ENCODE data around the gene QPCT. TPM values are rescaled to one million over a fixed set of nuclear protein-coding genes. Genes with fewer than 3 reads are reported as not detected.

Gene QPCT
- total RNA-seq, 3 donors from 2014 or later (not counting 1 experiment from before 2014, with no cell fraction given): 0.38 to 2.1 (median 2.1) TPM

DNA sequence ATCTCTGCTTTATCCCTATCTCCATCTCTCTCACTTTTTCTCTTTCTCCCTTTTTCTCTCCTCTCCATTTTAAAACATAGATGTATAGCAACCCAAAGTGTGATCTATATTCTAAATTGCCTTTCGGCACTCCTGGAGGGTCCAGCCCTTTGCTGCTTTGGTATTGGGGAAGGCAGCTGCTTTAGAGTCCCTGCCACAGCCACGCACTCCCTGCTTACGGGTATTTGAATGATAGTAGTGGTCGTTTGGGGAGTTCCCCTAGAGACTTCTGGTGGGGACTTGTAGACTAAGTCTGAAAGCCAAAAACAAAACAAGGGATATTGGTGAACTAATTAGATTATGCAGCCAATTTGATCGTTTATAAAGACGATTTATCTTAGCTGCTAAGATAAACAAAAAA lies 11.9 kb downstream of the QPCT start:
- Mint-ChIP-seq H3K27ac (no peak overlapping the region), H3K4me3 (no peak overlapping the region), H3K27me3 (ENCODE audit: low read depth in 2 of 2) (peaks cover 24 to 59% of the 10 kb centered on the region in 2 donors), H3K4me1 (no peaks in the 10 kb centered on the region), H3K36me3 (no peaks in the 10 kb centered on the region), H3K9me3 (no peaks in the 10 kb centered on the region)
- no peaks in the 10 kb centered on the region for H3K9me3 ChIP-seq (ENCODE audit: control insufficient read depth, insufficient read depth, low read length)
- intact Hi-C loops (cut with micrococcal nuclease): no loop called here
- H3K36me3 ChIP-seq (ENCODE audit: control insufficient read depth, insufficient read depth, low read length): no peaks in the 10 kb centered on the region
- peaks cover 6% of the 10 kb centered on the region for H3K27me3 ChIP-seq (ENCODE audit: control insufficient read depth, insufficient read depth, low read length)
- no peaks in the 10 kb centered on the region for H3K4me1 ChIP-seq (ENCODE audit: control insufficient read depth, insufficient read depth, low read length)
- ATAC-seq: no peak
- DNase-seq: no peak
- no peak overlapping the region for H3K27ac ChIP-seq (ENCODE audit: low read length)
- 75% methylated on average over 6 of the region's 6 CpGs for WGBS (ENCODE audit: insufficient coverage)
- H3K4me3 ChIP-seq (ENCODE audit: low read length): no peak overlapping the region
- TF ChIP-seq, protein P1, sequence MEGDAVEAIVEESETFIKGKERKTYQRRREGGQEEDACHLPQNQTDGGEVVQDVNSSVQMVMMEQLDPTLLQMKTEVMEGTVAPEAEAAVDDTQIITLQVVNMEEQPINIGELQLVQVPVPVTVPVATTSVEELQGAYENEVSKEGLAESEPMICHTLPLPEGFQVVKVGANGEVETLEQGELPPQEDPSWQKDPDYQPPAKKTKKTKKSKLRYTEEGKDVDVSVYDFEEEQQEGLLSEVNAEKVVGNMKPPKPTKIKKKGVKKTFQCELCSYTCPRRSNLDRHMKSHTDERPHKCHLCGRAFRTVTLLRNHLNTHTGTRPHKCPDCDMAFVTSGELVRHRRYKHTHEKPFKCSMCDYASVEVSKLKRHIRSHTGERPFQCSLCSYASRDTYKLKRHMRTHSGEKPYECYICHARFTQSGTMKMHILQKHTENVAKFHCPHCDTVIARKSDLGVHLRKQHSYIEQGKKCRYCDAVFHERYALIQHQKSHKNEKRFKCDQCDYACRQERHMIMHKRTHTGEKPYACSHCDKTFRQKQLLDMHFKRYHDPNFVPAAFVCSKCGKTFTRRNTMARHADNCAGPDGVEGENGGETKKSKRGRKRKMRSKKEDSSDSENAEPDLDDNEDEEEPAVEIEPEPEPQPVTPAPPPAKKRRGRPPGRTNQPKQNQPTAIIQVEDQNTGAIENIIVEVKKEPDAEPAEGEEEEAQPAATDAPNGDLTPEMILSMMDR (IDR thresholded peaks at IDR 0.05): no peak

DNA sequence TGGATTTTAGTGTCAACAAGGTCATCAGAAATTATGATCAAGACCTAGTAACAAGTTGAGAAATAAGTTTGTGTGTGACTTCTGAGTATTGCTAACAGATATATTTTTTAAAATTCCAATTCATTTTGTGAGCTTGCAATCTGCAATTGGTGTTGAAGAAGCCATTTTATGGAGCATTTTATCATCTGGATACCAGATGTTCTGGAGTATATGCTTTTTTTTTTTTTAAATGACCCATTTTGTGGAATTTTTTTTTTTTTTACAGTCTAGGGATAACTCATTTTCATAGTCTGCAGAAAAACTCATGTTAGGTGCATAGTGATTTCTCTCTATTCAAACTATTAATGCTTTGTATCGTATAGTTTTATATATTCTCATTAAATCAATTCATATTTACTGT lies 12.6 kb downstream of the QPCT start:
- no peak overlapping the region for H3K4me3 Mint-ChIP-seq
- DNase-seq (no peak), ATAC-seq (no peak)
- H3K36me3 ChIP-seq (ENCODE audit: control insufficient read depth, insufficient read depth, low read length): no peaks in the 10 kb centered on the region
- H3K36me3 Mint-ChIP-seq: no peaks in the 10 kb centered on the region
- H3K27me3 ChIP-seq (ENCODE audit: control insufficient read depth, insufficient read depth, low read length): peaks cover 6% of the 10 kb centered on the region
- no peaks in the 10 kb centered on the region for H3K9me3 Mint-ChIP-seq
- H3K27ac Mint-ChIP-seq: no peak overlapping the region
- no peaks in the 10 kb centered on the region for H3K4me1 Mint-ChIP-seq
- no peak overlapping the region for H3K27ac ChIP-seq (ENCODE audit: low read length)
- H3K4me3 ChIP-seq (ENCODE audit: low read length): no peak overlapping the region
- intact Hi-C loops (cut with micrococcal nuclease): no loop called here
- peaks cover 24 to 62% of the 10 kb centered on the region in 2 donors for H3K27me3 Mint-ChIP-seq (ENCODE audit: low read depth in 2 of 2)
- no CpG with 5 or more reads among the region's 1 CpG for WGBS (ENCODE audit: insufficient coverage)
- TF ChIP-seq, protein P1 (IDR thresholded peaks at IDR 0.05): no peak
- H3K9me3 ChIP-seq (ENCODE audit: control insufficient read depth, insufficient read depth, low read length): no peaks in the 10 kb centered on the region
- no peaks in the 10 kb centered on the region for H3K4me1 ChIP-seq (ENCODE audit: control insufficient read depth, insufficient read depth, low read length)

DNA sequence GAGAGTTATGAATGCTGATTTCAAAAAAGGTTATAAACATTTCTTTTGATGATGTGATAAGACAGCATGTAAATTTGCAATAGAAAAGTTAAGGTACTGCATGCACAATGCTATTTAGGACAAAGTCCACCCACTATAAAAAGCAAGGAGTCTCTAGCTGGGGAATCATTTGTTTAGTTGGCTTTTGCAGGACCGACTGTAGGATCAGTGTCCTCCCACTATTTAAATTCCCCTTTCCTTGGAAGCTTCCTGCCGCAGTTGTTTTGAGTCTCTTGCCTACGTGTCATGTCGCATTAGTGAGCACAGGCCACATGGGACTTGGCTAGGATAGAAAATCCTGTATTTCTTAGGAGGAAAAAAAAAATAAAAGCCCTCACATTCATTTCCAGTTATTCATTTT lies 13.1 kb downstream of the QPCT start:
- 100% methylated on average over 2 of the region's 4 CpGs for WGBS (ENCODE audit: insufficient coverage)
- Histone ChIP-seq H3K36me3 (ENCODE audit: control insufficient read depth, insufficient read depth, low read length) (no peaks in the 10 kb centered on the region), H3K4me1 (ENCODE audit: control insufficient read depth, insufficient read depth, low read length) (no peaks in the 10 kb centered on the region), H3K4me3 (ENCODE audit: low read length) (no peak overlapping the region), H3K27ac (ENCODE audit: low read length) (no peak overlapping the region), H3K27me3 (ENCODE audit: control insufficient read depth, insufficient read depth, low read length) (peaks cover 6% of the 10 kb centered on the region), H3K9me3 (ENCODE audit: control insufficient read depth, insufficient read depth, low read length) (no peaks in the 10 kb centered on the region)
- Mint-ChIP-seq H3K9me3 (no peaks in the 10 kb centered on the region), H3K27ac (no peak overlapping the region), H3K27me3 (ENCODE audit: low read depth in 2 of 2) (peaks cover 24 to 67% of the 10 kb centered on the region in 2 donors), H3K36me3 (no peaks in the 10 kb centered on the region), H3K4me3 (no peak overlapping the region), H3K4me1 (no peaks in the 10 kb centered on the region)
- TF ChIP-seq, protein P1 (IDR thresholded peaks at IDR 0.05): no peak
- DNase-seq (no peak), ATAC-seq (no peak)
- intact Hi-C loops (cut with micrococcal nuclease): no loop called here

GRCh38 chr2:37358466-37358865 lies 14.0 kb downstream of the QPCT start:
- peaks cover 6% of the 10 kb centered on the region for H3K27me3 ChIP-seq (ENCODE audit: control insufficient read depth, insufficient read depth, low read length)
- no peaks in the 10 kb centered on the region for H3K9me3 Mint-ChIP-seq
- H3K27ac ChIP-seq (ENCODE audit: low read length): no peak overlapping the region
- ATAC-seq (no peak), DNase-seq (no peak)
- H3K4me1 Mint-ChIP-seq: no peaks in the 10 kb centered on the region
- intact Hi-C loops (cut with micrococcal nuclease): no loop called here
- no peaks in the 10 kb centered on the region for H3K9me3 ChIP-seq (ENCODE audit: control insufficient read depth, insufficient read depth, low read length)
- no peak overlapping the region for H3K4me3 Mint-ChIP-seq
- WGBS (ENCODE audit: insufficient coverage): 80% methylated on average over 1 of the region's 3 CpGs
- H3K4me1 ChIP-seq (ENCODE audit: control insufficient read depth, insufficient read depth, low read length): no peaks in the 10 kb centered on the region
- no peaks in the 10 kb centered on the region for H3K36me3 Mint-ChIP-seq
- TF ChIP-seq, protein P1 (IDR thresholded peaks at IDR 0.05): no peak
- H3K36me3 ChIP-seq (ENCODE audit: control insufficient read depth, insufficient read depth, low read length): no peaks in the 10 kb centered on the region
- H3K27me3 Mint-ChIP-seq (ENCODE audit: low read depth in 2 of 2): peaks cover 23 to 70% of the 10 kb centered on the region in 2 donors
- H3K27ac Mint-ChIP-seq: no peak overlapping the region
- H3K4me3 ChIP-seq (ENCODE audit: low read length): no peak overlapping the region
